Esophagus muscularis mucosa (tissue), 4 donors: ENCODE results near the gene CES3. TPM values are rescaled to one million over a fixed set of nuclear protein-coding genes. Genes with fewer than 3 reads are reported as not detected.
A peak's percentile ranks its signal among the peaks of the same experiment; 100 is the strongest.

ENCODE experiments used
- DNase-seq: peaks from one replicate; pipeline ENCODE4 v3.0.0-alpha.2; 2017; ENCODE audit errors: extremely low spot score
- H3K27ac ChIP-seq, 4 donors: fragments of 200-600 bp; sonication (generic); replicated peaks in 1 of 4; 1 replicate in 3 of 4; 2 replicates in 1 of 4; pipeline ENCODE4 v1.5.1; 2016 to 2019; ENCODE audit warnings: mild to moderate bottlenecking in 1 of 4
- H3K27me3 ChIP-seq, 4 donors: fragments of 200-600 bp; sonication (generic); one replicate each; pipeline versions ENCODE4 v1.5.1 to v1.6.0; 2016 to 2019
- H3K36me3 ChIP-seq, 4 donors: fragments of 200-600 bp; sonication (generic); one replicate each; pipeline ENCODE4 v1.5.1; 2016 to 2019
- H3K4me1 ChIP-seq, 4 donors: fragments of 200-600 bp; sonication (generic); one replicate each; pipeline ENCODE4 v1.5.1; 2016 to 2019
- H3K4me3 ChIP-seq, 4 donors: fragments of 200-600 bp; sonication (generic); 1 replicate in 2 of 4; 2 replicates in 2 of 4; pipeline ENCODE4 v1.5.1; 2016 to 2019; ENCODE audit warnings: mild to moderate bottlenecking in 4 of 4, moderate library complexity in 1 of 4
- H3K9me3 ChIP-seq, 4 donors: fragments of 200-600 bp; sonication (generic); 1 replicate in 3 of 4; 2 replicates in 1 of 4; pipeline ENCODE4 v1.5.1; 2016 to 2019
- CTCF ChIP-seq, 3 experiments: fragments of 200-600 bp in 2 of 3; fragments of 450-650 bp in 1 of 3; sonication (generic) in 2 of 3; IDR thresholded peaks; one replicate each; pipeline ENCODE4 v1.5.1; 2017 to 2019; ENCODE audit warnings: antibody characterized with exemption in 3 of 3, mild to moderate bottlenecking in 2 of 3, moderate library complexity in 1 of 3
- EP300 ChIP-seq: sonication (generic); formaldehyde crosslinking; IDR thresholded peaks from one replicate; pipeline ENCODE4 v1.6.1; 2017; ENCODE audit warnings: antibody characterized with exemption
- POLR2A ChIP-seq: fragments of 450-650 bp; IDR thresholded peaks from one replicate; pipeline ENCODE4 v1.6.1; 2017; ENCODE audit warnings: antibody characterized with exemption, moderate library complexity, mild to moderate bottlenecking, low read depth
- POLR2AphosphoS5 ChIP-seq, 2 donors: sonication (generic); formaldehyde crosslinking; IDR thresholded peaks; one replicate each; pipeline ENCODE4 v1.6.1; 2017; ENCODE audit warnings: antibody characterized with exemption in 2 of 2
- WGBS: methylation state at CpG from one replicate; pipeline ENCODE4 v1.1.5; 2018; 5-methylcytosine and 5-hydroxymethylcytosine counted together
- intact Hi-C: fragments of 100-400 bp; cut with DNase I; formaldehyde crosslinking; loops from one replicate; pipeline ENCODE4 v1.15.1; 2023
- total RNA-seq, 4 donors: library from RNA; depleted of rRNA; stranded (reverse); fragments of >200 nt; gene quantifications; one replicate each; pipeline versions ENCODE4 v1.1.0 to v1.2.1, GENCODE V29; 2016

CES3 gene
- total RNA-seq, 4 donors from 2014 or later: 0.23 to 0.42 (median 0.33) TPM; not detected in 1

DNA sequence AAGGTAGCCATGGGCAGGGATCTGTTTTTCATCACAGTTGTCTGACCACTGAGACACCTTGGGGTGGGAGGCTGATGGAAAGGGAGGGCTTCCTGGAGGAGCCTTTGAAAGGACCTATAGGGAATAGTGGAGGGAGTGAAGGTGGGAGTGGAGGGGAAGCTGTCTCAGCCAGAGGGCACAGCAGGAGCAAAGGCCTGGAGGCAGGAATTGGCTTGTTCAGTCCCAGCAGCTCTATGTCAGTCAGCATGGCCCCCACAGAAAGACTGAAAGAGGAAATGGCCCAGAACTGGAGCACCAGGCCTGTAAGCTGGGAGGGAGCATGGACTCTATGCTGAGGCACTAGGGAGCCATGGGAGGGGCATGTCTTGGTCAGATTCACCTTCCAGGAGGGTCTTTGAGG lies 55.1 kb downstream of the CES3 start:
- Histone ChIP-seq H3K4me3 (no peak overlapping the region), H3K9me3 (no peaks in the 10 kb centered on the region), H3K27ac (no peak overlapping the region), H3K4me1 (peaks cover 15 to 25% (median 20%) of the 10 kb centered on the region in 4 donors), H3K27me3 (no peaks in the 10 kb centered on the region), H3K36me3 (no peaks in the 10 kb centered on the region)
- no peak for DNase-seq
- no peak for TF ChIP-seq CTCF (IDR thresholded peaks at IDR 0.05)
- intact Hi-C loops: loop anchor here (5.0 kb wide), 1 partner anchor 141 kb away; the partner anchor contains the start of genes FBXL8 and TRADD

- H3K27me3 ChIP-seq: no peaks in the 10 kb centered on the region
- H3K9me3 ChIP-seq: no peaks in the 10 kb centered on the region
- TF ChIP-seq CTCF (IDR thresholded peaks at IDR 0.05): no peak
- TF ChIP-seq POLR2A: no peak
- TF ChIP-seq POLR2AphosphoS5 (IDR thresholded peaks at IDR 0.05): no peak
- no peak for TF ChIP-seq EP300
- intact Hi-C loops: loop anchor here (5.0 kb wide), 1 partner anchor 140 kb away; the partner anchor contains the start of genes FBXL8 and TRADD
- H3K4me3 ChIP-seq: no peak overlapping the region
- DNase-seq: no peak
- WGBS: 96% methylated on average over 3 of the region's 5 CpGs
- H3K36me3 ChIP-seq: no peaks in the 10 kb centered on the region
- no peak overlapping the region for H3K27ac ChIP-seq
- H3K4me1 ChIP-seq: peaks cover 15 to 25% (median 20%) of the 10 kb centered on the region in 4 donors
Measured at GRCh38 chr16:67016681-67017420, 55.8 kb downstream of the CES3 start.

DNA sequence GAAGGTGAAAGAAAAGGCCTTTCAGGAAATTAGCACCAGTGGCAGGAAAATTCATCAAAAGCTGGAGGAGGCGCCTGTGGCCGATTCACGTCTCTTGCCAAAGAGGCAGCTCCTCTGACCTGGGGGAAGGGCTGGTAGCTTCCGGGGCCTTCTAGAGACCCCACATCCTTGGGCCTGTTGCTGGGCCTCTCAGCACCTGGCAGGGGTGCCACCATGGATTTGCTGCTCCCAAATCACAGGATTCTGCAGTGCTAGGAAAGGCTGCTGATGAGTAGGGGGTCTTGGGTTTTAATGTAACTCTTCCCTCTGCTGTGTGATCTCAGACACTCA lies 56.3 kb downstream of the CES3 start:
- 88% methylated on average over 4 of the region's 4 CpGs for WGBS
- DNase-seq: no peak
- H3K27me3 ChIP-seq: no peaks in the 10 kb centered on the region
- H3K4me3 ChIP-seq: no peak overlapping the region
- H3K4me1 ChIP-seq: peaks cover 15 to 25% (median 20%) of the 10 kb centered on the region in 4 donors
- no peak for TF ChIP-seq POLR2AphosphoS5 (IDR thresholded peaks at IDR 0.05)
- TF ChIP-seq EP300: no peak
- TF ChIP-seq CTCF (IDR thresholded peaks at IDR 0.05): no peak
- no peak for TF ChIP-seq POLR2A
- H3K27ac ChIP-seq: no peak overlapping the region
- no peaks in the 10 kb centered on the region for H3K9me3 ChIP-seq
- intact Hi-C loops: loop anchor here (5.0 kb wide), 1 partner anchor 140 kb away; the partner anchor contains the start of genes FBXL8 and TRADD
- no peaks in the 10 kb centered on the region for H3K36me3 ChIP-seq

DNA sequence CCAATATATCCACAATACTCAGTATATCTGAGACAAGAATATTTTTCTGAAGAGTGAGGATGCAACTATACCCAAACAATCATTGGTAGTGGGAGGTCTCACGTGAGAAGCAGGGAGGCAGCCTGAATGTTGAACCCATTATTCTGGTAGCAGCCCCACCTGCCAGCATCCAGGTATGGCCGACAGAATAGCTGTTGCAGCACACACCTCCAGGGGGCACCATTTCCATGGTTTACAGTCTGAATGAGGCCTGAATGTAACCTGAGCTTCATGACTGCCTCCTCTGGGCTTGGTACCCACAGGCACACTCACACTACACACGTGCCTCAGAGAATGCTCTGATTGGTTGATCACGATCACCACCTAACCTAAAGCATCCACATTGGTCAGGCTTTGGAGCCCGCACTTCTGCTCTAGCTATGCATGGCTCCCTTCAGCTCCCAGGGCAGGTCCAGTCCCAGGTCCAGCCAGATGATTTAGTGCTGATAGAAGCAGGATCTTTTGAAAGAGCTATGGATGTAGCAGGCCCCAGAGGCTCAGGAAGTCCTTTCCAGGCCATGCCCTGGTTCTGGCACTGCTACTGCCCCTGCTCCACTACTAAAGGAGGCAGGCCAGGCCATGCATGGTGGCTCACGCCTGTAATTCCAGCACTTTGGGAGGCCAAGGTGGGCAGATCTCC lies 56.9 kb downstream of the CES3 start:
- no peak for TF ChIP-seq POLR2AphosphoS5 (IDR thresholded peaks at IDR 0.05)
- TF ChIP-seq CTCF (IDR thresholded peaks at IDR 0.05): peak; percentile 42 to 68 (median 66)
- TF ChIP-seq EP300: no peak
- Histone ChIP-seq H3K4me3 (no peak overlapping the region), H3K27ac (no peak overlapping the region), H3K9me3 (no peaks in the 10 kb centered on the region), H3K27me3 (no peaks in the 10 kb centered on the region), H3K4me1 (peaks cover 18 to 24% (median 20%) of the 10 kb centered on the region in 4 donors), H3K36me3 (no peaks in the 10 kb centered on the region)
- no peak for DNase-seq
- WGBS: 30% methylated on average over 4 of the region's 6 CpGs
- intact Hi-C loops: loop anchor here (5.0 kb wide), 1 partner anchor 139 kb away; the partner anchor contains the start of genes FBXL8 and TRADD
